K562 (cell line): ENCODE results near the gene BICD1.

Experiments
- ARHGAP35 ChIP-seq: fragments of 450-650 bp; IDR thresholded peaks from 2 replicates; pipeline ENCODE4 v1.6.1; 2018; ENCODE audit not compliant: partially characterized antibody
- CBFB ChIP-seq: sonication (generic); formaldehyde crosslinking; IDR thresholded peaks from 2 replicates; pipeline ENCODE4 v1.4.0; 2020; ENCODE audit warnings: mild to moderate bottlenecking, missing genetic modification reagents
- NBN ChIP-seq: fragments of 450-650 bp; IDR thresholded peaks from 2 replicates; pipeline ENCODE4 v1.6.1; 2016; ENCODE audit warnings: low read depth, mild to moderate bottlenecking
- POLR3A ChIP-seq: IDR thresholded peaks from 2 replicates; pipeline ENCODE4 v1.6.1; 2011; ENCODE audit warnings: borderline replicate concordance, mild to moderate bottlenecking, moderate library complexity; ENCODE audit not compliant: insufficient read length, insufficient read depth; ENCODE audit errors: extremely low read depth
- POU5F1 ChIP-seq: fragments of 150-350 bp; IDR thresholded peaks from 2 replicates; pipeline ENCODE4 v1.6.1; 2014; ENCODE audit warnings: borderline replicate concordance, low read length, low read depth, mild to moderate bottlenecking; ENCODE audit not compliant: partially characterized antibody
- SIX5 ChIP-seq, 2 experiments: IDR thresholded peaks; 2 replicates each; pipeline ENCODE4 v1.6.1; 2011; ENCODE audit warnings: low read length in 2 of 2, borderline replicate concordance in 1 of 2, low read depth in 1 of 2, mild to moderate bottlenecking in 1 of 2, moderate library complexity in 1 of 2; ENCODE audit not compliant: insufficient read depth in 1 of 2
- TCF3 ChIP-seq: sonication (generic); formaldehyde crosslinking; IDR thresholded peaks from 2 replicates; pipeline ENCODE4 v1.4.0; 2020; ENCODE audit warnings: mild to moderate bottlenecking, missing genetic modification reagents
- ZBED1 ChIP-seq: IDR thresholded peaks from 2 replicates; pipeline ENCODE4 v1.6.1; 2014
- ZNF197 ChIP-seq: fragments of 200-800 bp; sonication (Bioruptor generic); IDR thresholded peaks from 2 replicates; pipeline ENCODE4 v1.6.1; 2016; ENCODE audit warnings: low read depth, missing genetic modification characterization, missing compliant biosample characterization

GRCh38 chr12:32322354-32322753 is 215.7 kb downstream of the BICD1 start:
- TF ChIP-seq ARHGAP35, result no peak
- TF ChIP-seq TCF3 (CRISPR knock-in tag), result no peak
- TF ChIP-seq ZBED1, result no peak
- TF ChIP-seq CBFB (CRISPR knock-in tag), result no peak
- no peak for TF ChIP-seq NBN
- TF ChIP-seq POU5F1, result no peak
- no peak for TF ChIP-seq POLR3A
- no peak for TF ChIP-seq SIX5 (IDR thresholded peaks at IDR 0.05; ENCODE audit: borderline replicate concordance in 1 of 2, insufficient read depth in 1 of 2, low read depth in 1 of 2, low read length in 2 of 2)
- no peak for TF ChIP-seq ZNF197 (CRISPR knock-in tag)
